EL (cell line): ENCODE results near the gene DYRK2.

ENCODE experiments used
- DNase-seq: peaks from one replicate; pipeline ENCODE4 v3.0.0-alpha.2; 2016

Gene DYRK2

GRCh38 chr12:67648521-67649260 lies at the start of gene DYRK2:
DYRK2 (plus strand) TSS chr12:67648745; CDS start chr12:67649134, 389 bp downstream.
- DNase-seq = peak; percentile 81

- DNase-seq = no peak
Measured at GRCh38 chr12:67599691-67600090, 48.9 kb upstream of the DYRK2 start.

- DNase-seq = no peak
Measured at GRCh38 chr12:67601126-67601525, 47.4 kb upstream of the DYRK2 start.

GRCh38 chr12:67609226-67609870 lies 39.2 kb upstream of the DYRK2 start:
- no peak for DNase-seq

GRCh38 chr12:67613040-67613439 lies 35.5 kb upstream of the DYRK2 start:
- no peak for DNase-seq

GRCh38 chr12:67617629-67618028 lies 30.9 kb upstream of the DYRK2 start:
- DNase-seq = no peak

GRCh38 chr12:67618303-67618702 lies 30.2 kb upstream of the DYRK2 start:
- no peak for DNase-seq

GRCh38 chr12:67621112-67621511 lies 27.4 kb upstream of the DYRK2 start:
- no peak for DNase-seq

GRCh38 chr12:67621926-67622325 lies 26.6 kb upstream of the DYRK2 start:
- DNase-seq = no peak

- DNase-seq = no peak
Measured at GRCh38 chr12:67623259-67623658, 25.3 kb upstream of the DYRK2 start.

GRCh38 chr12:67624355-67624754 lies 24.2 kb upstream of the DYRK2 start:
- no peak for DNase-seq

GRCh38 chr12:67625004-67625403 lies 23.5 kb upstream of the DYRK2 start:
- no peak for DNase-seq

GRCh38 chr12:67626156-67626555 lies 22.4 kb upstream of the DYRK2 start:
- no peak for DNase-seq

- DNase-seq = no peak
Measured at GRCh38 chr12:67630373-67631088, 18.0 kb upstream of the DYRK2 start.

- no peak for DNase-seq
Measured at GRCh38 chr12:67632005-67632404, 16.5 kb upstream of the DYRK2 start.

- no peak for DNase-seq
Measured at GRCh38 chr12:67633024-67633610, 15.4 kb upstream of the DYRK2 start.

- DNase-seq = no peak
Measured at GRCh38 chr12:67633708-67634107, 14.8 kb upstream of the DYRK2 start.

GRCh38 chr12:67634303-67634761 lies 14.2 kb upstream of the DYRK2 start:
- DNase-seq = no peak

GRCh38 chr12:67637718-67638117 lies 10.8 kb upstream of the DYRK2 start:
- DNase-seq = no peak

GRCh38 chr12:67638694-67639093 lies 9.9 kb upstream of the DYRK2 start:
- no peak for DNase-seq

GRCh38 chr12:67640863-67641262 lies 7.7 kb upstream of the DYRK2 start:
- no peak for DNase-seq

GRCh38 chr12:67645126-67645525 lies 3.4 kb upstream of the DYRK2 start:
- DNase-seq = no peak

GRCh38 chr12:67645601-67646000 lies 2.9 kb upstream of the DYRK2 start:
- peak; percentile 31 for DNase-seq
